Medulla oblongata (tissue), 1 donor: ENCODE measurements around the gene CACNA1H.

ENCODE experiments used
- DNase-seq: peaks from one replicate; pipeline ENCODE4 v3.0.0-alpha.2; 2015; ENCODE audit errors: extremely low spot score

CACNA1H gene

GRCh38 chr16:1152651-1153259 lies at the start of gene CACNA1H:
CACNA1H (plus strand) TSS chr16:1153106; CDS start chr16:1153738, 632 bp downstream.
- no peak for DNase-seq

- no peak for DNase-seq
Measured at GRCh38 chr16:1103636-1103980, 49.3 kb upstream of the CACNA1H start.

- peak; percentile 71 for DNase-seq
Measured at GRCh38 chr16:1105888-1106620, 46.9 kb upstream of the CACNA1H start.

GRCh38 chr16:1106659-1107058 lies 46.2 kb upstream of the CACNA1H start:
- DNase-seq, result no peak

GRCh38 chr16:1107141-1107540 lies 45.8 kb upstream of the CACNA1H start:
- DNase-seq, result no peak

- DNase-seq, result no peak
Measured at GRCh38 chr16:1107731-1108130, 45.2 kb upstream of the CACNA1H start.

- DNase-seq, result peak; percentile 33
Measured at GRCh38 chr16:1108299-1109252, 44.3 kb upstream of the CACNA1H start.

- no peak for DNase-seq
Measured at GRCh38 chr16:1109648-1110047, 43.3 kb upstream of the CACNA1H start.

GRCh38 chr16:1112506-1113184 lies 40.3 kb upstream of the CACNA1H start:
- no peak for DNase-seq

GRCh38 chr16:1113489-1113888 lies 39.4 kb upstream of the CACNA1H start:
- no peak for DNase-seq

- DNase-seq, result no peak
Measured at GRCh38 chr16:1113889-1114526, 38.9 kb upstream of the CACNA1H start.

- no peak for DNase-seq
Measured at GRCh38 chr16:1116693-1117077, 36.2 kb upstream of the CACNA1H start.

- DNase-seq, result no peak
Measured at GRCh38 chr16:1117176-1117900, 35.6 kb upstream of the CACNA1H start.

- no peak for DNase-seq
Measured at GRCh38 chr16:1117926-1118325, 35.0 kb upstream of the CACNA1H start.

GRCh38 chr16:1119129-1119528 lies 33.8 kb upstream of the CACNA1H start:
- no peak for DNase-seq

- DNase-seq, result no peak
Measured at GRCh38 chr16:1119766-1120576, 32.9 kb upstream of the CACNA1H start.

- DNase-seq, result no peak
Measured at GRCh38 chr16:1120577-1120941, 32.3 kb upstream of the CACNA1H start.

GRCh38 chr16:1121009-1121408 lies 31.9 kb upstream of the CACNA1H start:
- no peak for DNase-seq

GRCh38 chr16:1121601-1122397 lies 31.1 kb upstream of the CACNA1H start:
- DNase-seq, result no peak
